H1 (cell line): Measurements from ENCODE around the gene INPP4B. TPM values are rescaled to one million over a fixed set of nuclear protein-coding genes. Genes with fewer than 3 reads are reported as not detected.

Experiments
- CTCF ChIA-PET: fragments of 300-600 bp; sonication (Branson Sonifier 250); formaldehyde crosslinking; loops from one replicate; lab custom pipeline; 2021; ENCODE audit not compliant: partially characterized antibody; lab: Charles Lee
- POLR2A ChIA-PET: fragments of 300-600 bp; sonication (Branson Sonifier 250); formaldehyde crosslinking; loops from one replicate; lab custom pipeline; 2021; ENCODE audit warnings: inconsistent platforms; ENCODE audit not compliant: partially characterized antibody; lab: Charles Lee
- DNase-seq, 2 experiments: peaks; one replicate each; pipeline versions ENCODE4 v3.0.0 to v3.0.0-alpha.2; 2010 to 2022; ENCODE audit warnings: low spot score in 2 of 2, low read depth in 1 of 2, mixed read lengths in 1 of 2
- FAIRE-seq: peaks from 2 replicates; lab custom pipeline; 2011; peaks lifted over from hg19 to GRCh38; lab: Jason Lieb, UNC
- H2AFZ ChIP-seq: 2 replicates; pipeline ENCODE4 v1.8.1; 2012; ENCODE audit warnings: low read length, inconsistent platforms
- H2AK5ac ChIP-seq: 2 replicates; pipeline ENCODE4 v1.6.1; 2013; ENCODE audit warnings: low read depth, low read length
- H2BK120ac ChIP-seq: replicated peaks from 2 replicates; pipeline ENCODE3; 2013; ENCODE audit warnings: low read depth, low read length, inconsistent platforms
- H2BK12ac ChIP-seq: 2 replicates; pipeline ENCODE4 v1.6.1; 2013; ENCODE audit warnings: low read depth, low read length
- H2BK15ac ChIP-seq: 2 replicates; pipeline ENCODE4 v1.6.1; 2013; ENCODE audit warnings: low read length
- H2BK20ac ChIP-seq: 2 replicates; pipeline ENCODE4 v1.6.1; 2013; ENCODE audit warnings: low read length
- H2BK5ac ChIP-seq: 2 replicates; pipeline ENCODE4 v1.6.1; 2013; ENCODE audit warnings: low read depth, low read length
- H3K14ac ChIP-seq: 2 replicates; pipeline ENCODE4 v1.6.1; 2013; ENCODE audit warnings: inconsistent platforms; ENCODE audit not compliant: insufficient read length
- H3K18ac ChIP-seq: 2 replicates; pipeline ENCODE4 v1.6.1; 2013; ENCODE audit warnings: low read length; ENCODE audit errors: extremely low read depth
- H3K23ac ChIP-seq: 2 replicates; pipeline ENCODE4 v1.6.1; 2013; ENCODE audit warnings: inconsistent platforms; ENCODE audit not compliant: insufficient read length
- H3K23me2 ChIP-seq: 2 replicates; pipeline ENCODE4 v1.6.1; 2013; ENCODE audit warnings: low read depth, low read length
- H3K27ac ChIP-seq: 2 replicates; pipeline ENCODE4 v1.6.1; 2011; ENCODE audit warnings: low read depth, low read length, inconsistent platforms
- H3K27me3 ChIP-seq, 4 experiments: replicated peaks in 1 of 4; 1 replicate in 1 of 4; 2 replicates in 3 of 4; pipeline versions ENCODE4 v1.6.1 to v1.8.1; 2011 to 2013; ENCODE audit warnings: low read length in 3 of 4, mild to moderate bottlenecking in 3 of 4, inconsistent platforms in 2 of 4, mixed read lengths in 2 of 4, moderate library complexity in 1 of 4; ENCODE audit not compliant: control insufficient read depth in 3 of 4, insufficient read depth in 3 of 4; ENCODE audit errors: extremely low read depth in 1 of 4
- H3K36me3 ChIP-seq, 4 experiments: 2 replicates each; pipeline versions ENCODE4 v1.6.1 to v1.8.1; 2011 to 2013; ENCODE audit warnings: mild to moderate bottlenecking in 4 of 4, low read length in 3 of 4, moderate library complexity in 2 of 4, control low read depth in 1 of 4, inconsistent platforms in 1 of 4; ENCODE audit not compliant: insufficient read depth in 4 of 4, control insufficient read depth in 2 of 4
- H3K4ac ChIP-seq: replicated peaks from 2 replicates; pipeline ENCODE3; 2013; ENCODE audit warnings: low read length, low read depth, mixed read lengths, inconsistent platforms; ENCODE audit not compliant: insufficient read length
- H3K4me1 ChIP-seq, 4 experiments: replicated peaks in 1 of 4; 1 replicate in 1 of 4; 2 replicates in 3 of 4; pipeline versions ENCODE4 v1.6.1 to v1.8.1; 2011 to 2013; ENCODE audit warnings: low read length in 3 of 4, inconsistent platforms in 2 of 4, mixed read lengths in 1 of 4; ENCODE audit not compliant: insufficient read depth in 4 of 4, control insufficient read depth in 3 of 4
- H3K4me2 ChIP-seq, 2 experiments: 2 replicates each; pipeline versions ENCODE4 v1.6.1 to v1.8.1; 2011 to 2013; ENCODE audit warnings: low read depth in 2 of 2, low read length in 2 of 2, control low read depth in 1 of 2, inconsistent platforms in 1 of 2, mild to moderate bottlenecking in 1 of 2; ENCODE audit not compliant: insufficient read depth in 1 of 2
- H3K4me3 ChIP-seq, 4 experiments: fragments of 200-600, 300-600 bp in 1 of 4; sonication (generic), shearing (Covaris generic), sonication (Bioruptor Twin) in 1 of 4; 2 replicates each; pipeline versions ENCODE4 v1.5.1 to v1.8.1; 2011 to 2016; ENCODE audit warnings: low read length in 4 of 4, low read depth in 3 of 4, control low read depth in 2 of 4, inconsistent platforms in 2 of 4, mild to moderate bottlenecking in 2 of 4, mixed read lengths in 1 of 4, moderate library complexity in 1 of 4; ENCODE audit not compliant: insufficient read depth in 2 of 4; ENCODE audit errors: extremely low read depth in 1 of 4
- H3K56ac ChIP-seq: replicated peaks from 2 replicates; pipeline ENCODE3; 2013; ENCODE audit warnings: low read depth, mild to moderate bottlenecking, mixed read lengths, low read length, inconsistent platforms; ENCODE audit not compliant: insufficient read length
- H3K79me1 ChIP-seq: 2 replicates; pipeline ENCODE4 v1.6.1; 2013; ENCODE audit warnings: low read depth, low read length, control low read depth
- H3K79me2 ChIP-seq, 2 experiments: 2 replicates each; pipeline versions ENCODE4 v1.6.1 to v1.8.1; 2012 to 2013; ENCODE audit warnings: low read length in 2 of 2, mild to moderate bottlenecking in 2 of 2, inconsistent platforms in 1 of 2; ENCODE audit not compliant: insufficient read depth in 2 of 2, control insufficient read depth in 1 of 2
- H3K9ac ChIP-seq, 4 experiments: replicated peaks in 1 of 4; 1 replicate in 1 of 4; 2 replicates in 3 of 4; pipeline versions ENCODE4 v1.6.1 to v1.8.1; 2011 to 2013; ENCODE audit warnings: low read depth in 3 of 4, low read length in 3 of 4, control low read depth in 2 of 4, mild to moderate bottlenecking in 2 of 4, moderate library complexity in 2 of 4, inconsistent platforms in 1 of 4; ENCODE audit errors: extremely low read depth in 1 of 4
- H3K9me3 ChIP-seq, 2 experiments: 2 replicates each; pipeline versions ENCODE4 v1.6.1 to v1.8.1; 2012 to 2013; ENCODE audit warnings: mild to moderate bottlenecking in 2 of 2, moderate library complexity in 2 of 2, control low read depth in 1 of 2, inconsistent platforms in 1 of 2, low read depth in 1 of 2, low read length in 1 of 2, mixed read lengths in 1 of 2; ENCODE audit not compliant: insufficient read depth in 2 of 2
- H4K20me1 ChIP-seq, 2 experiments: replicated peaks in 1 of 2; 2 replicates each; pipeline versions ENCODE3 to v1.8.1; 2011 to 2013; ENCODE audit warnings: inconsistent platforms in 2 of 2, low read length in 2 of 2, mild to moderate bottlenecking in 1 of 2; ENCODE audit not compliant: insufficient read depth in 2 of 2, control insufficient read depth in 1 of 2
- H4K5ac ChIP-seq: 2 replicates; pipeline ENCODE4 v1.6.1; 2013; ENCODE audit warnings: low read length, low read depth, mixed read lengths, inconsistent platforms; ENCODE audit not compliant: insufficient read length
- H4K8ac ChIP-seq: 2 replicates; pipeline ENCODE4 v1.8.0; 2013; ENCODE audit warnings: mild to moderate bottlenecking, moderate library complexity, low read length, inconsistent platforms; ENCODE audit not compliant: insufficient read depth; ENCODE audit errors: extremely low read depth
- H4K91ac ChIP-seq: replicated peaks from 2 replicates; pipeline ENCODE3; 2013; ENCODE audit warnings: low read length, mixed read lengths, inconsistent platforms; ENCODE audit not compliant: insufficient read length
- ASH2L ChIP-seq: fragments of 200-600, 300-600 bp; sonication (generic); IDR thresholded peaks from one replicate; pipeline ENCODE4 v1.7.1; 2017; ENCODE audit warnings: low read length
- CHD1 ChIP-seq: IDR thresholded peaks from 2 replicates; pipeline ENCODE4 v1.6.1; 2012; ENCODE audit warnings: low read depth, low read length, improper control_type of control experiment
- CTCF ChIP-seq, 3 experiments: IDR thresholded peaks; 1 replicate in 2 of 3; 2 replicates in 1 of 3; pipeline versions ENCODE4 v1.5.1 to v1.6.1; 2011; ENCODE audit warnings: low read length in 3 of 3, mild to moderate bottlenecking in 3 of 3, inconsistent platforms in 2 of 3, low read depth in 1 of 3, moderate library complexity in 1 of 3; ENCODE audit not compliant: insufficient read depth in 1 of 3; ENCODE audit errors: control extremely low read depth in 1 of 3
- EGR1 ChIP-seq: IDR thresholded peaks from 2 replicates; pipeline ENCODE4 v1.6.1; 2011; ENCODE audit warnings: low read depth, low read length, borderline replicate concordance
- JUND ChIP-seq: IDR thresholded peaks from 2 replicates; pipeline ENCODE4 v1.6.1; 2011; ENCODE audit warnings: mild to moderate bottlenecking, improper control_type of control experiment, low read length
- RXRA ChIP-seq: IDR thresholded peaks from 2 replicates; pipeline ENCODE4 v1.6.1; 2011; ENCODE audit warnings: low read depth, mild to moderate bottlenecking, low read length, moderate library complexity; ENCODE audit not compliant: insufficient read depth
- SAP30 ChIP-seq: fragments of 300-600 bp; sonication (generic); IDR thresholded peaks from 2 replicates; pipeline ENCODE4 v1.7.1; 2012; ENCODE audit warnings: low read length, moderate library complexity, mild to moderate bottlenecking, inconsistent platforms; ENCODE audit not compliant: insufficient read depth, insufficient replicate concordance
- SIRT6 ChIP-seq: IDR thresholded peaks from one replicate; pipeline ENCODE4 v1.7.1; 2012; ENCODE audit warnings: low read length, inconsistent platforms
- SIX5 ChIP-seq: IDR thresholded peaks from 2 replicates; pipeline ENCODE4 v1.6.1; 2011; ENCODE audit warnings: mild to moderate bottlenecking, low read depth, low read length
- TBP ChIP-seq: IDR thresholded peaks from 2 replicates; pipeline ENCODE4 v1.6.1; 2011; ENCODE audit warnings: low read depth, low read length, improper control_type of control experiment
- WGBS, 2 experiments: shearing (Covaris generic) in 1 of 2; methylation state at CpG; one replicate each; pipeline versions ENCODE4 v1.1.6 to v1.1.7; 2013 to 2015; ENCODE audit warnings: low lambda C conversion rate in 2 of 2, mixed read lengths in 2 of 2, inconsistent platforms in 1 of 2, low coverage in 1 of 2, missing lambda C conversion rate in 1 of 2; ENCODE audit not compliant: insufficient replicate concordance in 2 of 2, insufficient coverage in 1 of 2, insufficient read length in 1 of 2; ENCODE audit errors: extremely low coverage in 1 of 2, missing lambda C conversion rate in 1 of 2; 5-methylcytosine and 5-hydroxymethylcytosine counted together
- polyA plus RNA-seq, 7 experiments: library from polyadenylated mRNA; depleted of rRNA in 3 of 7; stranded (reverse) in 5 of 7; unstranded in 2 of 7; fragments of >200 nt in 5 of 7; fragments of 200-250 nt in 2 of 7; gene quantifications; 1 replicate in 5 of 7; 2 replicates in 1 of 7; 4 replicates in 1 of 7; pipeline versions ENCODE4 v1.2.1 to v1.2.3, GENCODE V29; 2011 to 2013; ENCODE audit warnings: missing spikeins in 2 of 7, mixed read lengths in 2 of 7
- total RNA-seq: library from RNA; stranded (reverse); fragmentation: NEBNext Ultra II Directional; extraction: Animal tissue kit (Norgen Biotek cat#: 25700); gene quantifications from 2 replicates; pipeline ENCODE4 v1.2.1, GENCODE V29; 2021

Gene INPP4B
- total and polyA plus RNA-seq, 2 of the 8 experiments (the other 6 are each of a cell fraction or from before 2014, with no cell fraction given): 0.11 to 0.54 TPM

- Histone ChIP-seq H3K56ac (no peak overlapping the region), H3K27ac (no peak overlapping the region), H4K20me1 (no peaks in the 10 kb centered on the region), H3K23me2 (no peaks in the 10 kb centered on the region), H3K9me3 (peaks cover 9 to 18% of the 10 kb centered on the region in 2 experiments), H3K79me1 (no peaks in the 10 kb centered on the region), H2BK20ac (no peak overlapping the region), H2AK5ac (no peak overlapping the region), H3K27me3 (no peaks in the 10 kb centered on the region), H3K4me1 (no peaks in the 10 kb centered on the region), H3K4ac (no peak overlapping the region), H3K18ac (no peak overlapping the region), H2BK12ac (no peak overlapping the region), H4K5ac (no peak overlapping the region), H2BK5ac (no peak overlapping the region), H3K9ac (no peak overlapping the region), H4K91ac (no peak overlapping the region), H4K8ac (no peak overlapping the region), H3K36me3 (no peaks in the 10 kb centered on the region), H2BK15ac (no peak overlapping the region), H3K4me3 (no peak overlapping the region), H3K79me2 (no peaks in the 10 kb centered on the region), H3K4me2 (no peak overlapping the region), H3K14ac (no peak overlapping the region), H3K23ac (no peak overlapping the region), H2BK120ac (no peak overlapping the region), H2AFZ (no peak overlapping the region)
- CTCF ChIA-PET: no interaction called here
- POLR2A ChIA-PET: no interaction called here
- WGBS, 2 experiments: 88% methylated on average over 1 of the region's 1 CpG; no CpG with 5 or more reads in 1 of the 2 experiments
- no peak for DNase-seq
- TF ChIP-seq SIX5 (no peak), CTCF (IDR thresholded peaks at IDR 0.05; ENCODE audit: control extremely low read depth in 1 of 3, insufficient read depth in 1 of 3, low read depth in 1 of 3, low read length in 3 of 3) (no peak), JUND (no peak), SIRT6 (no peak), EGR1 (no peak), CHD1 (no peak), SAP30 (no peak), ASH2L (no peak), RXRA (no peak), TBP (no peak)
- FAIRE-seq: no peak
These were observed 182.3 kb downstream of the INPP4B start for GRCh38 chr4:142663828-142664227.
